Activated CD8-positive, alpha-beta T cell treated with anti-CD3 and anti-CD28 coated beads for 36 hours (primary cell): ENCODE measurements around the gene USP5. TPM values are rescaled to one million over a fixed set of nuclear protein-coding genes. Genes with fewer than 3 reads are reported as not detected.

Source experiments
- ATAC-seq: fragments of 200-7000 bp; cut with Tn5 transposase; one replicate; pipeline ENCODE4 v1.10.0; 2021; ENCODE audit warnings: mild to moderate bottlenecking, moderate library complexity
- CTCF ChIA-PET: fragments of 350-600 bp; sonication (Branson Sonifier 250); formaldehyde crosslinking; loops from one replicate; lab custom pipeline; 2021; ENCODE audit warnings: antibody characterized with exemption; lab: Charles Lee
- POLR2A ChIA-PET: fragments of 350-600 bp; sonication (Branson Sonifier 250); formaldehyde crosslinking; loops from one replicate; lab custom pipeline; 2021; ENCODE audit warnings: antibody characterized with exemption; lab: Charles Lee
- DNase-seq: peaks from one replicate; pipeline ENCODE4 v3.0.0-alpha.2; 2020
- H3K27ac Mint-ChIP-seq: one replicate; pipeline ENCODE4 v1.8.0; 2021; ENCODE audit warnings: mild to moderate bottlenecking, mixed read lengths
- H3K27me3 Mint-ChIP-seq: one replicate; pipeline ENCODE4 v1.8.0; 2021; ENCODE audit warnings: mixed read lengths
- H3K36me3 Mint-ChIP-seq: one replicate; pipeline ENCODE4 v1.8.0; 2021; ENCODE audit warnings: low read depth, mixed read lengths
- H3K4me1 Mint-ChIP-seq: one replicate; pipeline ENCODE4 v1.8.0; 2021; ENCODE audit warnings: low read depth, mixed read lengths
- H3K4me3 Mint-ChIP-seq: one replicate; pipeline ENCODE4 v1.8.0; 2021; ENCODE audit warnings: mild to moderate bottlenecking, moderate library complexity, mixed read lengths
- H3K9me3 Mint-ChIP-seq: one replicate; pipeline ENCODE4 v1.8.0; 2021; ENCODE audit warnings: mixed read lengths
- intact Hi-C: fragments of 100-400 bp; cut with micrococcal nuclease; formaldehyde crosslinking; loops from one replicate; pipeline ENCODE4 v1.10.0; 2022
- total RNA-seq, 2 experiments: library from RNA; stranded (reverse); gene quantifications; one replicate each; pipeline ENCODE4 v1.2.3, GENCODE V29; 2021
- TF ChIP-seq, protein P1 (sequence below): fragments of 200-600 bp; IDR thresholded peaks from one replicate; pipeline ENCODE4 v1.8.0; 2022; ENCODE audit warnings: antibody characterized with exemption, mild to moderate bottlenecking

USP5 gene
- total RNA-seq, 2 experiments from 2014 or later: 109 to 112 TPM

DNA sequence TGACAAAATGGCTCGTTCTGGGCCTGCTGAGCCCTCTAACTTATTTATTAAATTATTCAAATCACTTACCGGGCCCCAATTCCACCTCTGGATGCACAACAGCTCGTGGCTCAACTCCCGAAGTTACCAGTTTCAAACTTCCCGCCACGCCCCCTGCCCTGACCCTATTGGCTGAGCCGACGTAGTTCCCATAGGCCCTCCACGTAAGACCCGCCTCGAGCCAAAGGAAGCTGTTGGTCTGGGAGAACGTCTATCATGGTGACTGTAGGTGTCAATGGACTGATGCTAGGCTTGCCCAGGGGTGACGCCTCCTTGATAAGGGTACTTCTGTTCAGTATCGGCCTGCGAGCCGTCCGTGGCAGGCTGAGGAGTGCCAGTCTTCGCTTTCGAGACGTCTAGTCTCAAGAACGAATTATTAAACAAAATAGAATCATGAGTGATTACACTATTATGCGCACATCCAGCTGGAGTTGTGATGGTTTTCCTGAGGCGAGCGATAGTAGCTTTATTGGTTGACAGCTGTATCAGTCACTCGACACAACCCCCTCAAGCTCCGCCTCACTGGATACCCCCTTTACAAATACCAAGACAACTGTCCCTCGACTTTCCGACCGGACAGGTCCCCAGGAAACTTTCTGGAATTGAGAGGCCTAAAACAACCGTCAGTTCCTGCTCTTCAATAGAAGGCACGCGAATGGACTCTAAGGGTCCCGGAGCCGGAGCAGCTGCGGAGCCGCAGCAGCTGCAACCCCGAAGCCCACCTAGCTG, 613 bp upstream of the USP5 start, which contains the start of gene CDCA3:
TSS of gene CDCA3 (minus strand) at position 134 of the 768 bp plus-strand sequence. CDS start 334 bp downstream, outside the sequence.
- intact Hi-C loops: no loop called here

DNA sequence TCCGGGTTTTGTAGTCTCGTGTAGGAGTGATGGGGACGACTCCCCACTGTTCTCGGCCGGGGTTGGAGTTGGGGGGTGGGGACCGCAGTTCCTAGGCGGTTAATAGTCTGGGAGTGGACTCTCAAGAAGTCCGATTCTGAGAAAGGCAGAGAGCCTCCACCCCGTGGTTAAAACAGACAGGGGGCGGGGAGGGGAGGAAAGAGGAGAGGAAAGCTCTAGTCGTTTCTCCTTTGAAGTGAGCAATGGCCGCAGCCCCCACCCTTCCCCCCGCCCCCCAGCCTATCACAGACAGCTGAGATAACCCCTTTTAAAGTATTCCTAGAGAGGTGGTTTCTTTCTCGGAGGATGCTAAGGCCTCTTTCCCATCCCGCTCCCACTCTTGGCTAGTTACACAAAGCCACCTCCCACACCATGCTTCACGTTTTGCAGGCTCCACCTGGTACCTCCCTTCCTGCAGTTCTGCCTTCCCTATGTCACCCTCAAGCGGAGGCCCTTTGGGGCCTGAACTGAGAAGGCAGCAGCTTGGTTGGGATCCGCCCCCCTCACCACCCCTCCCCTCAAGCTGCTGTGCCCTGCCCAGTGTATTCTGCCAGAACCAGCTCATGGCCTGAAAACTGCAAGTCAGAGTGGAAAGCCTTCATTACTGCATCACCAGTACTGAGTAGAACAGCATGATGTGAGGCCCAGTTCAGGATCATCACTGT, 853 bp downstream of the USP5 start:
- peak; percentile 86 for DNase-seq
- ChIA-PET POLR2A (interaction anchor here (0.6 to 11.4 kb wide), 20 partner anchors 8 to 316 kb away, joined by 3 to 218 read pairs (median 5); partner anchors contain the start of genes C12orf57, COPS7A, MLF2 and P3H3), CTCF (interaction anchor here (0.7 to 7.2 kb wide), 16 partner anchors 9 to 387 kb away, joined by 3 to 124 read pairs (median 4); partner anchors contain the start of genes COPS7A, LPCAT3, MLF2 and P3H3)
- Mint-ChIP-seq H3K27me3 (no peaks in the 10 kb centered on the region), H3K36me3 (peaks cover 37% of the 10 kb centered on the region), H3K4me3 (peak overlapping the region; percentile 86), H3K9me3 (no peaks in the 10 kb centered on the region), H3K4me1 (peaks cover 29% of the 10 kb centered on the region), H3K27ac (peak overlapping the region; percentile 98)
- ATAC-seq: peak; percentile 9
- TF ChIP-seq, protein P1, sequence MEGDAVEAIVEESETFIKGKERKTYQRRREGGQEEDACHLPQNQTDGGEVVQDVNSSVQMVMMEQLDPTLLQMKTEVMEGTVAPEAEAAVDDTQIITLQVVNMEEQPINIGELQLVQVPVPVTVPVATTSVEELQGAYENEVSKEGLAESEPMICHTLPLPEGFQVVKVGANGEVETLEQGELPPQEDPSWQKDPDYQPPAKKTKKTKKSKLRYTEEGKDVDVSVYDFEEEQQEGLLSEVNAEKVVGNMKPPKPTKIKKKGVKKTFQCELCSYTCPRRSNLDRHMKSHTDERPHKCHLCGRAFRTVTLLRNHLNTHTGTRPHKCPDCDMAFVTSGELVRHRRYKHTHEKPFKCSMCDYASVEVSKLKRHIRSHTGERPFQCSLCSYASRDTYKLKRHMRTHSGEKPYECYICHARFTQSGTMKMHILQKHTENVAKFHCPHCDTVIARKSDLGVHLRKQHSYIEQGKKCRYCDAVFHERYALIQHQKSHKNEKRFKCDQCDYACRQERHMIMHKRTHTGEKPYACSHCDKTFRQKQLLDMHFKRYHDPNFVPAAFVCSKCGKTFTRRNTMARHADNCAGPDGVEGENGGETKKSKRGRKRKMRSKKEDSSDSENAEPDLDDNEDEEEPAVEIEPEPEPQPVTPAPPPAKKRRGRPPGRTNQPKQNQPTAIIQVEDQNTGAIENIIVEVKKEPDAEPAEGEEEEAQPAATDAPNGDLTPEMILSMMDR: no peak
- intact Hi-C loops: no loop called here

More for the DNA sequence above, 613 bp upstream of the USP5 start, which contains the start of gene CDCA3:
- peak; percentile 98 for DNase-seq
- CTCF ChIA-PET: interaction anchor here (0.8 to 7.2 kb wide), 21 partner anchors 9 to 386 kb away, joined by 3 to 124 read pairs (median 4); partner anchors contain the start of genes COPS7A, GNB3, MLF2 and P3H3
- ATAC-seq: peak; percentile 57
- peak within 1 kb of the TSS; percentile 98 for H3K27ac Mint-ChIP-seq
- no peaks in the 10 kb centered on the region for H3K9me3 Mint-ChIP-seq
- no peaks in the 10 kb centered on the region for H3K27me3 Mint-ChIP-seq
- peaks cover 29% of the 10 kb centered on the region for H3K4me1 Mint-ChIP-seq
- H3K4me3 Mint-ChIP-seq: peak within 1 kb of the TSS; percentile 86
- H3K36me3 Mint-ChIP-seq: peaks cover 33% of the 10 kb centered on the region
- POLR2A ChIA-PET: interaction anchor here (0.5 to 11.4 kb wide), 17 partner anchors 9 to 317 kb away, joined by 3 to 218 read pairs (median 7); partner anchors contain the start of genes C12orf57, COPS7A, GAPDH and GNB3
- TF ChIP-seq, protein P1: no peak

DNA sequence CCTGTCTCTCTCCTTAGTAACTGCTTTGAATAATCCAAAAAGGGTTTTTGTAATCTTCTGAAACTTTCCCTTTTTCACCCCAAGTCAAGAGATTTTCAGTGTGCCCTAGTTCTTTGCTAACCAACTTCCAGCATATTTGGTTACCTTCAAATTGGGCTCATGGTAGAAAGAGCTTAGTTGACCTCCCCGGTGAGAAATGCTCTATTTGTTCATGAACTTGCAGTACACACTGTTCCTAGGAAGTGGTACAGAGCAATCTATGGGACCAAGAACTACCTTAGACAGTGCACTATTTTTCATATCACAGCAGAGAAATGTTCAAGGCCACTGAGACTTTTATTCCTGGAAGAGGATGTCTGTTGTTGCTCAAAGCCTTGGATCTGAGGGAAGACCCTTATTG, 1.7 kb downstream of the USP5 start:
- POLR2A ChIA-PET: interaction anchor here (0.9 to 11.4 kb wide), 14 partner anchors 8 to 317 kb away, joined by 3 to 218 read pairs (median 6); partner anchors contain the start of genes C12orf57, MLF2, P3H3 and RNU7-1
- H3K4me1 Mint-ChIP-seq: peaks cover 29% of the 10 kb centered on the region
- DNase-seq (no peak), ATAC-seq (no peak)
- H3K27me3 Mint-ChIP-seq: no peaks in the 10 kb centered on the region
- H3K36me3 Mint-ChIP-seq: peaks cover 38% of the 10 kb centered on the region
- peak overlapping the region; percentile 86 for H3K4me3 Mint-ChIP-seq
- TF ChIP-seq, protein P1: no peak
- H3K27ac Mint-ChIP-seq: peak overlapping the region; percentile 98
- intact Hi-C loops: no loop called here
- CTCF ChIA-PET: interaction anchor here (0.7 to 7.2 kb wide), 8 partner anchors 9 to 165 kb away, joined by 3 to 124 read pairs (median 8); partner anchors contain the start of genes LPCAT3, MLF2, P3H3 and SPSB2
- H3K9me3 Mint-ChIP-seq: no peaks in the 10 kb centered on the region

DNA sequence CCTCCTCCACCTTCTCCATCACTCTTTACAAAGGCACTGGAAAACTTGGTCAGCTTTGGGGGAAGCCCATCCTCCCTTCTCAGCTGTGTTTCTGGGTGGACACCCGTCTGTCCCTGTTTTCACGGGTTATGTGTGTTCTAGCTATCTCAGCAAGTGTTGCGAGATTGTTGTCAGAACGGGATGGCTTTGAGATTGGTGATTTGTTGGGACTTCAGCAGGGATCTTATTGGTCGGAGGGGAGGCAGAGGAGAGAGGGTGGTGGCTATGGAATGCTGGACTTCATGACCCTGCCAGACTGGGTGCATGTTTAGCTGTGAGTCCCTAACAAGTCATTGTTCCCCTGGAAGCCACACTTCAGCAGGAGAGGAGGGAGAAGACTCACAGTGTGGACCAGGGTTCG, 2.1 kb downstream of the USP5 start:
- Mint-ChIP-seq H3K4me3 (peak overlapping the region; percentile 86), H3K4me1 (peaks cover 29% of the 10 kb centered on the region), H3K36me3 (peaks cover 41% of the 10 kb centered on the region), H3K9me3 (no peaks in the 10 kb centered on the region), H3K27me3 (no peaks in the 10 kb centered on the region), H3K27ac (peak overlapping the region; percentile 98)
- ChIA-PET CTCF (interaction anchor here (1.0 to 7.2 kb wide), 6 partner anchors 8 to 112 kb away, joined by 3 to 124 read pairs (median 15); partner anchors contain the start of genes MLF2, SPSB2 and TPI1), POLR2A (interaction anchor here (1.2 to 11.4 kb wide), 7 partner anchors 15 to 186 kb away, joined by 3 to 218 read pairs (median 5); partner anchors contain the start of genes C12orf57, MLF2, P3H3 and RNU7-1)
- TF ChIP-seq, protein P1: no peak
- intact Hi-C loops: no loop called here
- no peak for ATAC-seq
- no peak for DNase-seq
